Suppressor macrophage treated with lipopolysaccharide for 4 hours (primary cell): Measurements from ENCODE around the gene DUXA.
"Not testable (repeated sequence)": the region's sequence is repeated elsewhere in the genome, so short reads cannot be mapped to it uniquely, and the experiment has no call there.

Source experiments
- DNase-seq: peaks from one replicate; pipeline ENCODE4 v3.0.0-alpha.2; 2020

The DUXA gene

GRCh38 chr19:57167385-57167784, at the start of gene DUXA:
DUXA (minus strand) TSS chr19:57167485; CDS start chr19:57167443, 42 bp downstream.
- DNase-seq, result no peak

- DNase-seq, result no peak
Observed at GRCh38 chr19:57212109-57212508, 44.8 kb upstream of the DUXA start.

GRCh38 chr19:57210381-57210780, 43.1 kb upstream of the DUXA start:
- DNase-seq, result no peak

- no peak for DNase-seq
Observed at GRCh38 chr19:57202160-57202559, 34.9 kb upstream of the DUXA start.

- DNase-seq, result not testable (repeated sequence)
Observed at GRCh38 chr19:57197874-57198273, 30.6 kb upstream of the DUXA start.

- DNase-seq, result no peak
Observed at GRCh38 chr19:57192993-57193392, 25.7 kb upstream of the DUXA start.

- DNase-seq, result no peak
Observed at GRCh38 chr19:57192077-57192420, 24.8 kb upstream of the DUXA start.

- peak; percentile 89 for DNase-seq
Observed at GRCh38 chr19:57191141-57192076, 24.1 kb upstream of the DUXA start, which contains the start of gene ZNF264. ZNF264 (plus strand) TSS chr19:57191500; CDS start chr19:57191914, 414 bp downstream.

GRCh38 chr19:57190301-57190700, 23.0 kb upstream of the DUXA start:
- peak; percentile 13 for DNase-seq

GRCh38 chr19:57171551-57172081, 4.3 kb upstream of the DUXA start:
- DNase-seq, result no peak

- no peak for DNase-seq
Observed at GRCh38 chr19:57165846-57166245, 1.4 kb downstream of the DUXA start.

- DNase-seq, result no peak
Observed at GRCh38 chr19:57161985-57162539, 5.2 kb downstream of the DUXA start.

GRCh38 chr19:57152921-57153320, 14.4 kb downstream of the DUXA start:
- no peak for DNase-seq

GRCh38 chr19:57141699-57142098, 25.6 kb downstream of the DUXA start:
- DNase-seq, result no peak

- DNase-seq, result no peak
Observed at GRCh38 chr19:57135797-57136196, 31.5 kb downstream of the DUXA start.

- DNase-seq, result not testable (repeated sequence)
Observed at GRCh38 chr19:57127403-57127802, 39.9 kb downstream of the DUXA start.

- DNase-seq, result no peak
Observed at GRCh38 chr19:57123882-57124281, 43.4 kb downstream of the DUXA start.

- no peak for DNase-seq
Observed at GRCh38 chr19:57118848-57119247, 48.4 kb downstream of the DUXA start.

GRCh38 chr19:57113501-57113900, 53.8 kb downstream of the DUXA start:
- DNase-seq, result not testable (repeated sequence)

GRCh38 chr19:57111329-57111644, 56.0 kb downstream of the DUXA start:
- no peak for DNase-seq

- no peak for DNase-seq
Observed at GRCh38 chr19:57110592-57111328, 56.5 kb downstream of the DUXA start.

GRCh38 chr19:57106722-57107235, 60.5 kb downstream of the DUXA start:
- no peak for DNase-seq
